Limb (tissue), 2 donors: Measurements from ENCODE around the gene AMBRA1.

Experiments used
- DNase-seq, 2 donors: peaks; one replicate each; pipeline ENCODE4 v3.0.0-alpha.2; 2016; ENCODE audit errors: extremely low spot score in 2 of 2

Gene AMBRA1

GRCh38 chr11:46402957-46403902, 190.6 kb downstream of the AMBRA1 start:
- no peak for DNase-seq

- DNase-seq: no peak
These were observed 196.3 kb downstream of the AMBRA1 start for GRCh38 chr11:46397526-46397925.

GRCh38 chr11:46393759-46394158, 200.1 kb downstream of the AMBRA1 start:
- DNase-seq: no peak

GRCh38 chr11:46393231-46393616, 200.6 kb downstream of the AMBRA1 start:
- no peak for DNase-seq

- DNase-seq: peak; percentile 76 to 89
These were observed 201.2 kb downstream of the AMBRA1 start for GRCh38 chr11:46392421-46393230.

GRCh38 chr11:46391578-46392420, 202.0 kb downstream of the AMBRA1 start, which contains the start of gene CHRM4:
CHRM4 (minus strand) TSS chr11:46391776; CDS start chr11:46386557, 5,219 bp downstream.
- DNase-seq: peak in 1 of 2 donors; percentile 78

- DNase-seq: no peak
These were observed 202.6 kb downstream of the AMBRA1 start for GRCh38 chr11:46391186-46391577.

GRCh38 chr11:46390331-46391171, 203.3 kb downstream of the AMBRA1 start:
- DNase-seq: no peak

GRCh38 chr11:46389450-46390330, 204.1 kb downstream of the AMBRA1 start:
- DNase-seq: peak in 1 of 2 donors; percentile 84

- DNase-seq: no peak
These were observed 205.0 kb downstream of the AMBRA1 start for GRCh38 chr11:46388619-46389449.

- DNase-seq: no peak
These were observed 205.8 kb downstream of the AMBRA1 start for GRCh38 chr11:46387919-46388618.

GRCh38 chr11:46387456-46387855, 206.4 kb downstream of the AMBRA1 start:
- no peak for DNase-seq

GRCh38 chr11:46386674-46387073, 207.1 kb downstream of the AMBRA1 start:
- no peak for DNase-seq

GRCh38 chr11:46386005-46386578, 207.7 kb downstream of the AMBRA1 start:
- peak in 1 of 2 donors; percentile 23 for DNase-seq

GRCh38 chr11:46385169-46386004, 208.4 kb downstream of the AMBRA1 start:
- DNase-seq: peak in 1 of 2 donors; percentile 26

GRCh38 chr11:46383974-46384701, 209.7 kb downstream of the AMBRA1 start:
- no peak for DNase-seq
